ENCODE results near the gene SLC1A5.
A peak's percentile ranks its signal among the peaks of the same experiment; 100 is the strongest.

SLC1A5 gene

GRCh38 chr19:46802152-46802551, 13.8 kb upstream of the SLC1A5 start:
- no peak overlapping the region for H3K27ac ChIP-seq (ENCODE audit: low read depth, low read length)

GRCh38 chr19:46798713-46799112, 10.3 kb upstream of the SLC1A5 start:
- no peak overlapping the region for H3K4me3 ChIP-seq (ENCODE audit: low read depth in 1 of 2, low read length in 2 of 2)
- H3K4me1 ChIP-seq (ENCODE audit: control insufficient read depth in 1 of 2, insufficient read depth in 2 of 2, low read length in 2 of 2) = no peaks in the 10 kb centered on the region
- no peak overlapping the region for H3K9ac ChIP-seq (ENCODE audit: low read depth in 1 of 2, low read length in 2 of 2)
- H3K27ac ChIP-seq (ENCODE audit: low read depth, low read length) = no peak overlapping the region
- H3K9me3 ChIP-seq (ENCODE audit: control insufficient read depth in 1 of 2, low read length in 2 of 2) = no peaks in the 10 kb centered on the region
- no peaks in the 10 kb centered on the region for H3K36me3 ChIP-seq (ENCODE audit: control insufficient read depth in 1 of 2, insufficient read depth in 2 of 2, low read length in 2 of 2)
- H3K27me3 ChIP-seq (ENCODE audit: control insufficient read depth in 1 of 2, insufficient read depth in 2 of 2, low read length in 2 of 2) = no peaks in the 10 kb centered on the region

More at GRCh38 chr19:46802152-46802551, 13.8 kb upstream of the SLC1A5 start:
- no peak overlapping the region for H3K4me3 ChIP-seq (ENCODE audit: low read depth in 1 of 2, low read length in 2 of 2)
- H3K9me3 ChIP-seq (ENCODE audit: control insufficient read depth in 1 of 2, low read length in 2 of 2) = no peaks in the 10 kb centered on the region
- no peaks in the 10 kb centered on the region for H3K27me3 ChIP-seq (ENCODE audit: control insufficient read depth in 1 of 2, insufficient read depth in 2 of 2, low read length in 2 of 2)
- H3K36me3 ChIP-seq (ENCODE audit: control insufficient read depth in 1 of 2, insufficient read depth in 2 of 2, low read length in 2 of 2) = no peaks in the 10 kb centered on the region
- no peak overlapping the region for H3K9ac ChIP-seq (ENCODE audit: low read depth in 1 of 2, low read length in 2 of 2)
- no peaks in the 10 kb centered on the region for H3K4me1 ChIP-seq (ENCODE audit: control insufficient read depth in 1 of 2, insufficient read depth in 2 of 2, low read length in 2 of 2)

- H3K9ac ChIP-seq (ENCODE audit: low read depth in 1 of 2, low read length in 2 of 2) = no peak overlapping the region
- H3K4me3 ChIP-seq (ENCODE audit: low read depth in 1 of 2, low read length in 2 of 2) = no peak overlapping the region
- no peaks in the 10 kb centered on the region for H3K36me3 ChIP-seq (ENCODE audit: control insufficient read depth in 1 of 2, insufficient read depth in 2 of 2, low read length in 2 of 2)
- no peaks in the 10 kb centered on the region for H3K27me3 ChIP-seq (ENCODE audit: control insufficient read depth in 1 of 2, insufficient read depth in 2 of 2, low read length in 2 of 2)
- no peak overlapping the region for H3K27ac ChIP-seq (ENCODE audit: low read depth, low read length)
- no peaks in the 10 kb centered on the region for H3K4me1 ChIP-seq (ENCODE audit: control insufficient read depth in 1 of 2, insufficient read depth in 2 of 2, low read length in 2 of 2)
- no peaks in the 10 kb centered on the region for H3K9me3 ChIP-seq (ENCODE audit: control insufficient read depth in 1 of 2, low read length in 2 of 2)
Measured at GRCh38 chr19:46797881-46798280, 9.5 kb upstream of the SLC1A5 start.

DNA sequence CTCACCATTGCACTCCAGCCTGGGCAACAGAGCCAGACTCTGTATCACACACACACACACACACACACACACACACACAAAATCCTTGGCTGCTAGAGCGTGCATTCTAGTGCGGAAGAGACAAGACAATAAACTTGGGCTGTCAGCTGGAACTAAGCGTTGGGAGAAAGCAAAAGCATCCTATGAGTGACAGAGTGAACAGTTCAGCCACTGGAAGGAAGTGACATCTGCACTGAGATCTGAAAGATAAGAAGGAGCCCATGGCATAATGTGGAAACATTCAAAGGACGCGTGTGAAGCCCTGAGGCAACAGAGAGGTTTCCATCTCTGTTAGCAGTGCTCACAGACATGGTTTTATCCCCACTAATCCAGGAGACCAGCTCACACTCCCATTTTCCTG, 3.5 kb upstream of the SLC1A5 start:
- Histone ChIP-seq H3K27me3 (ENCODE audit: control insufficient read depth in 1 of 2, insufficient read depth in 2 of 2, low read length in 2 of 2) (no peaks in the 10 kb centered on the region), H3K4me1 (ENCODE audit: control insufficient read depth in 1 of 2, insufficient read depth in 2 of 2, low read length in 2 of 2) (peaks cover 0 to 6% of the 10 kb centered on the region in 2 donors), H3K4me3 (ENCODE audit: low read depth in 1 of 2, low read length in 2 of 2) (no peak overlapping the region), H3K27ac (ENCODE audit: low read depth, low read length) (no peak overlapping the region), H3K36me3 (ENCODE audit: control insufficient read depth in 1 of 2, insufficient read depth in 2 of 2, low read length in 2 of 2) (no peaks in the 10 kb centered on the region), H3K9ac (ENCODE audit: low read depth in 1 of 2, low read length in 2 of 2) (no peak overlapping the region), H3K9me3 (ENCODE audit: control insufficient read depth in 1 of 2, low read length in 2 of 2) (no peaks in the 10 kb centered on the region)

GRCh38 chr19:46789371-46789770, 977 bp upstream of the SLC1A5 start:
- Histone ChIP-seq H3K27me3 (ENCODE audit: control insufficient read depth in 1 of 2, insufficient read depth in 2 of 2, low read length in 2 of 2) (no peaks in the 10 kb centered on the region), H3K9ac (ENCODE audit: low read depth in 1 of 2, low read length in 2 of 2) (no peak overlapping the region), H3K4me3 (ENCODE audit: low read depth in 1 of 2, low read length in 2 of 2) (no peak overlapping the region), H3K9me3 (ENCODE audit: control insufficient read depth in 1 of 2, low read length in 2 of 2) (no peaks in the 10 kb centered on the region), H3K4me1 (ENCODE audit: control insufficient read depth in 1 of 2, insufficient read depth in 2 of 2, low read length in 2 of 2) (peaks cover 12 to 29% of the 10 kb centered on the region in 2 donors), H3K36me3 (ENCODE audit: control insufficient read depth in 1 of 2, insufficient read depth in 2 of 2, low read length in 2 of 2) (no peaks in the 10 kb centered on the region), H3K27ac (ENCODE audit: low read depth, low read length) (no peak overlapping the region)

- Histone ChIP-seq H3K9ac (ENCODE audit: low read depth in 1 of 2, low read length in 2 of 2) (no peak overlapping the region), H3K4me3 (ENCODE audit: low read depth in 1 of 2, low read length in 2 of 2) (no peak overlapping the region), H3K9me3 (ENCODE audit: control insufficient read depth in 1 of 2, low read length in 2 of 2) (no peaks in the 10 kb centered on the region), H3K27me3 (ENCODE audit: control insufficient read depth in 1 of 2, insufficient read depth in 2 of 2, low read length in 2 of 2) (no peaks in the 10 kb centered on the region), H3K36me3 (ENCODE audit: control insufficient read depth in 1 of 2, insufficient read depth in 2 of 2, low read length in 2 of 2) (no peaks in the 10 kb centered on the region), H3K27ac (ENCODE audit: low read depth, low read length) (no peak overlapping the region), H3K4me1 (ENCODE audit: control insufficient read depth in 1 of 2, insufficient read depth in 2 of 2, low read length in 2 of 2) (peaks cover 17 to 33% of the 10 kb centered on the region in 2 donors)
Measured at GRCh38 chr19:46788968-46789338, 559 bp upstream of the SLC1A5 start.

DNA sequence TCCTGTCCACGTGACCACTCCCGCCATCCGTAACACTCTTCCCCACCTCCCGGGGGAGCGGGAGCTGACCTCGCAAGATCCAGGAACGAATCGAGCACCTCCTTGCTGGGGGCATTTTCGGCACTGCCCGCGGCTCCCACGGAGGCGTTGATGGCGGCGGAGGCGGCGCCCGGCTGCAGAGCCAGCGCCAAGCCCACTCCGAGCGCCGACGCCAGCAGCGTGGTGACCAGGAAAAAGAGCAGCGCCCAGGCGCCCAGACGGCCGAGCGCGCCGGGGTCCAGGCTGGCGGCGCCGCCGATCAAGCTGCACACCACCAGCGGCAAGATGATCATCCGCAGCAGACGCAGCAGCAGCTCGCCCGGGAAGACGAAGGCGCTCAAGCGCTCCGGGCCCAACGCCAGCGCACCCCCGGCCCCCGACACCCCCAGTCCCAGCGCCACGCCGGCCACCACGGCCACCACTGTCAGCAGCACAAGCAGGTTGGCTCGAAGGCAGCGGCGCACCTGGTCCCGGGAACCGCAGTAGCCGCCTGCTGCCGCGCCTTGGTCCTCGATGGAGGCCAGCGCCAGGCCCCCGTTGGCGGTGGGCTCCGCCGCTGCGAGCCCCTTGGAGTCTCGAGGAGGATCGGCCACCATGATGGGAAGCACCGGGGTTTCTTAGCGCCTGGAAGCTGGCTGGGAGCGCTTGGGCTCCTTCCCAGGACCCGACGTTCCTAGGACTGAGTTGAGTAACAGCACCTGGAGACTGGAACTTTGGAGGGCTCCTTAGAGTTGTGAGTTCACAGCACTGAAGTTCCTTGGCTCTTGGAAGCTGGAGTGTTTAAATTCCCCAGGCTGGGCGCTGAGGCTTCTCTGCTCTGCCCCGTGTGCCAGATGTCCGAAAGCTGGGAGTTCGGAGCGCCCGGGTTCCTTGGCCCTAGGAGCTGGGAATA, 798 bp downstream of the SLC1A5 start:
- Histone ChIP-seq H3K27ac (ENCODE audit: low read depth, low read length) (peak overlapping the region; percentile 64), H3K27me3 (ENCODE audit: control insufficient read depth in 1 of 2, insufficient read depth in 2 of 2, low read length in 2 of 2) (no peaks in the 10 kb centered on the region), H3K9ac (ENCODE audit: low read depth in 1 of 2, low read length in 2 of 2) (peak overlapping the region; percentile 81 to 84), H3K9me3 (ENCODE audit: control insufficient read depth in 1 of 2, low read length in 2 of 2) (no peaks in the 10 kb centered on the region), H3K36me3 (ENCODE audit: control insufficient read depth in 1 of 2, insufficient read depth in 2 of 2, low read length in 2 of 2) (peaks cover 0 to 5% of the 10 kb centered on the region in 2 donors), H3K4me1 (ENCODE audit: control insufficient read depth in 1 of 2, insufficient read depth in 2 of 2, low read length in 2 of 2) (peaks cover 19 to 41% of the 10 kb centered on the region in 2 donors), H3K4me3 (ENCODE audit: low read depth in 1 of 2, low read length in 2 of 2) (peak overlapping the region; percentile 78 to 83)

DNA sequence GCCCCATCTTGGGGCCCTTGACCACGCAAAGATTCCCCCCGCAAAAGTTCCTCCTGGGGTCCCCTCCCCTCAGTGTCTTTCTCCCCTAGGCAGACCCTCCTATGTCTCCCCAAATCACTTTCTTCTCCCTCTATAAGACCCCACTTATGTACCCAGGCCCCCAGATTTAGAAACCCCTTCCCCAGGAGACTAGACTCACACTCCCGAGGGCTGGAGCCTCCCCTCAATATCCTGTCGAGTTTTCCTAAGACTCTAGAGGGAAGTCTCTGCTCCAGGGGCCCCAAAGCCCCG, 1.4 kb downstream of the SLC1A5 start:
- no peaks in the 10 kb centered on the region for H3K27me3 ChIP-seq (ENCODE audit: control insufficient read depth in 1 of 2, insufficient read depth in 2 of 2, low read length in 2 of 2)
- peak overlapping the region; percentile 81 to 84 for H3K9ac ChIP-seq (ENCODE audit: low read depth in 1 of 2, low read length in 2 of 2)
- peak overlapping the region; percentile 72 for H3K27ac ChIP-seq (ENCODE audit: low read depth, low read length)
- peaks cover 19 to 41% of the 10 kb centered on the region in 2 donors for H3K4me1 ChIP-seq (ENCODE audit: control insufficient read depth in 1 of 2, insufficient read depth in 2 of 2, low read length in 2 of 2)
- no peaks in the 10 kb centered on the region for H3K9me3 ChIP-seq (ENCODE audit: control insufficient read depth in 1 of 2, low read length in 2 of 2)
- peaks cover 3 to 8% of the 10 kb centered on the region in 2 donors for H3K36me3 ChIP-seq (ENCODE audit: control insufficient read depth in 1 of 2, insufficient read depth in 2 of 2, low read length in 2 of 2)
- peak overlapping the region; percentile 78 to 83 for H3K4me3 ChIP-seq (ENCODE audit: low read depth in 1 of 2, low read length in 2 of 2)

GRCh38 chr19:46786236-46787039, 2.0 kb downstream of the SLC1A5 start:
- Histone ChIP-seq H3K36me3 (ENCODE audit: control insufficient read depth in 1 of 2, insufficient read depth in 2 of 2, low read length in 2 of 2) (peaks cover 7 to 8% of the 10 kb centered on the region in 2 donors), H3K4me3 (ENCODE audit: low read depth in 1 of 2, low read length in 2 of 2) (peak overlapping the region; percentile 78 to 83), H3K9ac (ENCODE audit: low read depth in 1 of 2, low read length in 2 of 2) (peak overlapping the region; percentile 81 to 84), H3K27ac (ENCODE audit: low read depth, low read length) (peak overlapping the region; percentile 72), H3K27me3 (ENCODE audit: control insufficient read depth in 1 of 2, insufficient read depth in 2 of 2, low read length in 2 of 2) (no peaks in the 10 kb centered on the region), H3K9me3 (ENCODE audit: control insufficient read depth in 1 of 2, low read length in 2 of 2) (no peaks in the 10 kb centered on the region), H3K4me1 (ENCODE audit: control insufficient read depth in 1 of 2, insufficient read depth in 2 of 2, low read length in 2 of 2) (peaks cover 19 to 41% of the 10 kb centered on the region in 2 donors)

- Histone ChIP-seq H3K9ac (ENCODE audit: low read depth in 1 of 2, low read length in 2 of 2) (peak overlapping the region; percentile 81 to 84), H3K9me3 (ENCODE audit: control insufficient read depth in 1 of 2, low read length in 2 of 2) (no peaks in the 10 kb centered on the region), H3K27ac (ENCODE audit: low read depth, low read length) (peak overlapping the region; percentile 72), H3K27me3 (ENCODE audit: control insufficient read depth in 1 of 2, insufficient read depth in 2 of 2, low read length in 2 of 2) (no peaks in the 10 kb centered on the region), H3K4me3 (ENCODE audit: low read depth in 1 of 2, low read length in 2 of 2) (peak overlapping the region; percentile 78 to 83), H3K4me1 (ENCODE audit: control insufficient read depth in 1 of 2, insufficient read depth in 2 of 2, low read length in 2 of 2) (peaks cover 19 to 41% of the 10 kb centered on the region in 2 donors), H3K36me3 (ENCODE audit: control insufficient read depth in 1 of 2, insufficient read depth in 2 of 2, low read length in 2 of 2) (peaks cover 7 to 8% of the 10 kb centered on the region in 2 donors)
Measured at GRCh38 chr19:46785980-46786235, 2.5 kb downstream of the SLC1A5 start.
